BLaER1 treated with 17β-estradiol and CSF1 and Interleukin-3, amounts not matched to agents 10 nM and 100 nM (cell line): ENCODE data around the gene PPP1R14D.

Source experiments
- H3K27ac ChIP-seq, 11 experiments: shearing (Covaris generic); formaldehyde crosslinking; 2 replicates each; pipeline ENCODE4 v1.8.1; 2022
- H3K27me3 ChIP-seq, 11 experiments: shearing (Covaris generic); formaldehyde crosslinking; 2 replicates each; pipeline ENCODE4 v1.8.1; 2022
- H3K36me3 ChIP-seq, 11 experiments: shearing (Covaris generic); formaldehyde crosslinking; 2 replicates each; pipeline ENCODE4 v1.8.1; 2022
- H3K4me1 ChIP-seq, 10 experiments: shearing (Covaris generic); formaldehyde crosslinking; 2 replicates each; pipeline ENCODE4 v1.8.1; 2022
- H3K4me2 ChIP-seq, 11 experiments: shearing (Covaris generic); formaldehyde crosslinking; 2 replicates each; pipeline ENCODE4 v1.8.1; 2022
- H3K4me3 ChIP-seq, 10 experiments: shearing (Covaris generic); formaldehyde crosslinking; 2 replicates each; pipeline ENCODE4 v1.8.1; 2022
- H3K9ac ChIP-seq, 11 experiments: shearing (Covaris generic); formaldehyde crosslinking; 2 replicates each; pipeline ENCODE4 v1.8.1; 2022
- H3K9me3 ChIP-seq, 11 experiments: shearing (Covaris generic); formaldehyde crosslinking; replicated peaks in 1 of 11; 2 replicates each; pipeline ENCODE4 v1.8.1; 2022
- H4K20me1 ChIP-seq, 11 experiments: shearing (Covaris generic); formaldehyde crosslinking; 2 replicates each; pipeline ENCODE4 v1.8.1; 2022
- Cebpa-rat ChIP-seq, 11 experiments: shearing (Covaris generic); IDR thresholded peaks; 2 replicates each; pipeline ENCODE4 v1.8.1; 2022

Gene PPP1R14D

DNA sequence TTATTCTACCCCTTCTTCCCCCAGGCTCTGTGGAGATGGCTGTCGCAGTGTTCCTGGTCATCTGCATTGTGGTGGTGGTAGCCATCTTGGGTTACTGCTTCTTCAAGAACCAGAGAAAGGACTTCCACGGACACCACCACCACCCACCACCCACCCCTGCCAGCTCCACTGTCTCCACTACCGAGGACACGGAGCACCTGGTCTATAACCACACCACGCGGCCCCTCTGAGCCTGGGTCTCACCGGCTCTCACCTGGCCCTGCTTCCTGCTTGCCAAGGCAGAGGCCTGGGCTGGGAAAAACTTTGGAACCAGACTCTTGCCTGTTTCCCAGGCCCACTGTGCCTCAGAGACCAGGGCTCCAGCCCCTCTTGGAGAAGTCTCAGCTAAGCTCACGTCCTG is 28.2 kb upstream of the PPP1R14D start:
- H3K9me3 ChIP-seq, result no peaks in the 10 kb centered on the region
- H3K4me1 ChIP-seq, result peaks cover 0 to 53% (median 24%) of the 10 kb centered on the region in 10 experiments; a peak in 12 of 20 replicates
- no peaks in the 10 kb centered on the region for H3K27me3 ChIP-seq
- H3K4me2 ChIP-seq, result peak overlapping the region in 4 of 11 experiments; percentile 30 to 78 (median 54); a peak in 6 of 22 replicates
- peaks cover 52 to 65% (median 59%) of the 10 kb centered on the region in 11 experiments for H3K36me3 ChIP-seq
- H3K4me3 ChIP-seq, result no peak overlapping the region
- peak overlapping the region in 6 of 11 experiments; percentile 26 to 57 (median 35); a peak in 5 of 22 replicates for H3K9ac ChIP-seq
- peaks cover 0 to 31% (median 0%) of the 10 kb centered on the region in 11 experiments; a peak in 7 of 22 replicates for H4K20me1 ChIP-seq
- H3K27ac ChIP-seq, result peak overlapping the region in 6 of 11 experiments; percentile 2 to 49 (median 24); a peak in 7 of 22 replicates
- no peak for TF ChIP-seq Cebpa-rat (IDR thresholded peaks at IDR 0.05)

- peaks cover 55 to 75% (median 68%) of the 10 kb centered on the region in 11 experiments for H3K36me3 ChIP-seq
- peaks cover 0 to 43% (median 17%) of the 10 kb centered on the region in 10 experiments; a peak in 12 of 20 replicates for H3K4me1 ChIP-seq
- H4K20me1 ChIP-seq, result peaks cover 0 to 38% (median under 1%) of the 10 kb centered on the region in 11 experiments; a peak in 8 of 22 replicates
- no peak overlapping the region for H3K4me2 ChIP-seq
- no peak for TF ChIP-seq Cebpa-rat (IDR thresholded peaks at IDR 0.05)
- no peaks in the 10 kb centered on the region for H3K27me3 ChIP-seq
- no peak overlapping the region for H3K9ac ChIP-seq
- H3K9me3 ChIP-seq, result no peaks in the 10 kb centered on the region
- no peak overlapping the region for H3K4me3 ChIP-seq
- peak overlapping the region in 1 of 11 experiments; percentile 1; a peak in 1 of 22 replicates for H3K27ac ChIP-seq
Measured at GRCh38 chr15:40855706-40856234, 27.3 kb upstream of the PPP1R14D start.

DNA sequence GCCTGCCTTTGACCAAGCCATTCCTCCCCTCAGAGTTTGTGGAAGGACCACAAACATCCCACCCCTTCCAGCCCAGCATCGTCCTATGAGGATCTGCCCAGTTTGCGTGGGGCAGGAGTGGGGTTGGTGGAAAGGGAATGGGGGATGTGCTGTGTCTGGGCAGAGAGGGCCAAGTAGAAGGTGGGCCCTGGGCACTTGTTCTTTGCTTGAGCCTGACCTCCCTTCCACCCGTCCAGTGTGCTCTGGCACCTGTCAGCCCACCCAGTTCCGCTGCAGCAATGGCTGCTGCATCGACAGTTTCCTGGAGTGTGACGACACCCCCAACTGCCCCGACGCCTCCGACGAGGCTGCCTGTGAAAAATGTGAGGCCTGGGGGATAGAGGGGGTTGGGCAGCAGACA is 25.7 kb upstream of the PPP1R14D start:
- Histone ChIP-seq H3K4me3 (no peak overlapping the region), H3K4me1 (peaks cover 0 to 27% (median 5%) of the 10 kb centered on the region in 10 experiments; a peak in 10 of 20 replicates), H4K20me1 (peaks cover 0 to 43% (median 6%) of the 10 kb centered on the region in 11 experiments; a peak in 9 of 22 replicates), H3K9me3 (no peaks in the 10 kb centered on the region), H3K36me3 (peaks cover 66 to 91% (median 84%) of the 10 kb centered on the region in 11 experiments), H3K9ac (no peak overlapping the region), H3K27me3 (no peaks in the 10 kb centered on the region), H3K27ac (no peak overlapping the region), H3K4me2 (no peak overlapping the region)
- no peak for TF ChIP-seq Cebpa-rat (IDR thresholded peaks at IDR 0.05)

DNA sequence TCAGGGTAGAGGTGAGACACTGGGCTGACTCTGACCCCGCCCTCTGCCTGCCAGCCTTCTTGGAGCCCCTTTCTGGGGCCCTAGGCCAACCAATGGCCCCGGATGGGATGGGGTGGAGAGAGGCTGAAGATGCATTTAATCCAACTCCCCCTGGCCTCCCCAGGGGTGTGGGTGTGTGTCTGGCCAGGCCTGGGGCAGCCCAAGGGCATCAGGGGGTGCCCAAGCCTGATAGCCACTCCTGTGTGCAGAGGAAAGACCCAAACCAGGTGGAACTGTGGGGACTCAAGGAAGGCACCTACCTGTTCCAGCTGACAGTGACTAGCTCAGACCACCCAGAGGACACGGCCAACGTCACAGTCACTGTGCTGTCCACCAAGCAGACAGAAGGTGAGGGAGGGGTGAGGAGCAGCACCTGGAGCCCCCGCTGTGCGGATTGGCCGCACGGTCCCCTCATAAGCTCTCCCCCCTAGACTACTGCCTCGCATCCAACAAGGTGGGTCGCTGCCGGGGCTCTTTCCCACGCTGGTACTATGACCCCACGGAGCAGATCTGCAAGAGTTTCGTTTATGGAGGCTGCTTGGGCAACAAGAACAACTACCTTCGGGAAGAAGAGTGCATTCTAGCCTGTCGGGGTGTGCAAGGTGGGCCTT is 24.9 kb upstream of the PPP1R14D start:
- H4K20me1 ChIP-seq, result peaks cover 0 to 43% (median 6%) of the 10 kb centered on the region in 11 experiments; a peak in 9 of 22 replicates
- no peak overlapping the region for H3K27ac ChIP-seq
- H3K4me2 ChIP-seq, result no peak overlapping the region
- H3K9me3 ChIP-seq, result no peaks in the 10 kb centered on the region
- no peak for TF ChIP-seq Cebpa-rat (IDR thresholded peaks at IDR 0.05)
- no peak overlapping the region for H3K4me3 ChIP-seq
- peaks cover 66 to 88% (median 81%) of the 10 kb centered on the region in 11 experiments for H3K36me3 ChIP-seq
- H3K9ac ChIP-seq, result peak overlapping the region in 2 of 11 experiments; percentile 5 to 9; a peak in 5 of 22 replicates
- H3K4me1 ChIP-seq, result peaks cover 0 to 29% (median 2%) of the 10 kb centered on the region in 10 experiments; a peak in 11 of 20 replicates
- no peaks in the 10 kb centered on the region for H3K27me3 ChIP-seq

DNA sequence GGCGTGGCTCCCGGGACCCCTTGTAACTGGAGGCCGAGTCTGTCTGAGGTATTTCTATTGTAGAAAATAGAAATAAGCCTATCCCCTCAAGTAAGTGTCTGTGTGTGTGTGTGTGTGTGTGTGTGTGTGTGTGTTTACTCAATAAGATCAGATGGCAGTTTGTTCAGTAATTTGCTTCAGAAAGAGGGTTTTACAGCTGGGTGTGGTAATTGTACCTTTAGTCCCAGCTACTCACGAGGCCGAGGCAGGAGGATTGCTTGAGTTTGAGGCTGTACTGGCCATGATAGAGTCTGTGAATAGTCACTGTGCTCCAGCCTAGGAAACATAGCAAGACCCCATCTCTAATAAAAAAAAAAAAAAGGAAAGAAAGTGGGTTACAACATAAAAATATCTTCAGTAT is 24.0 kb upstream of the PPP1R14D start:
- Histone ChIP-seq H4K20me1 (peaks cover 0 to 50% (median 13%) of the 10 kb centered on the region in 11 experiments; a peak in 13 of 22 replicates), H3K4me1 (peaks cover 7 to 31% (median 11%) of the 10 kb centered on the region in 10 experiments), H3K36me3 (peaks cover 66 to 85% (median 81%) of the 10 kb centered on the region in 11 experiments), H3K9me3 (no peaks in the 10 kb centered on the region), H3K4me3 (no peak overlapping the region), H3K27me3 (no peaks in the 10 kb centered on the region), H3K4me2 (no peak overlapping the region), H3K9ac (peak overlapping the region in 2 of 11 experiments; percentile 9 to 13; a peak in 2 of 22 replicates), H3K27ac (no peak overlapping the region)
- no peak for TF ChIP-seq Cebpa-rat (IDR thresholded peaks at IDR 0.05)

DNA sequence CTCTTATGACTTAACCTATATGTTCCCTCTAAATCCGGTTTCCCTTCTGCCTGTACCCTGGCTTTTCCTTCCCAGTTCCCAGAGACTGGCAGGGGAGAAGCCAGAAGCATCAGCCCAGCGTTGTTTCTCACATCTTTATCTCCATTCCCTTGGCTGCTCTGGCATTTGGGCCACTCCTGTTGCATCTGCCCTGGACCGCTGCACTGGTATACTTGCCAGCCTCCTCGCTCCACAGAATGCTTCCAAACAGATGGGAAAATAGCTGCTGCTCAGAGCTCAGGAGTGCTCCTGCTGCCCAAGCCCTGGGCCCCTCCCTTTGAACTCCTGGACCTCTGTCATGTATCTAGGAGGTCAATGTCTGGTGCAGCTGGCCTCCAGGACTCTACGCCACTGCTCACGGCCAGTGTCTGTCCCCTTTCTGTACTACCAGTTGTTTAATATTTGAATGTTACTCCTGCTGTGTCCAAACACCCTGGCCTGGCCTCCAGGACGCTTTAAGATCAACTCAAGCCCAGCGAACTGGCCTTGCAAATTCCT is 22.1 kb upstream of the PPP1R14D start:
- no peak overlapping the region for H3K9ac ChIP-seq
- H4K20me1 ChIP-seq, result peaks cover 0 to 37% (median 17%) of the 10 kb centered on the region in 11 experiments; a peak in 13 of 22 replicates
- peaks cover 26 to 33% (median 28%) of the 10 kb centered on the region in 10 experiments for H3K4me1 ChIP-seq
- no peak for TF ChIP-seq Cebpa-rat (IDR thresholded peaks at IDR 0.05)
- peaks cover 52 to 69% (median 63%) of the 10 kb centered on the region in 11 experiments for H3K36me3 ChIP-seq
- no peak overlapping the region for H3K27ac ChIP-seq
- no peaks in the 10 kb centered on the region for H3K9me3 ChIP-seq
- H3K27me3 ChIP-seq, result no peaks in the 10 kb centered on the region
- H3K4me3 ChIP-seq, result no peak overlapping the region
- no peak overlapping the region for H3K4me2 ChIP-seq

DNA sequence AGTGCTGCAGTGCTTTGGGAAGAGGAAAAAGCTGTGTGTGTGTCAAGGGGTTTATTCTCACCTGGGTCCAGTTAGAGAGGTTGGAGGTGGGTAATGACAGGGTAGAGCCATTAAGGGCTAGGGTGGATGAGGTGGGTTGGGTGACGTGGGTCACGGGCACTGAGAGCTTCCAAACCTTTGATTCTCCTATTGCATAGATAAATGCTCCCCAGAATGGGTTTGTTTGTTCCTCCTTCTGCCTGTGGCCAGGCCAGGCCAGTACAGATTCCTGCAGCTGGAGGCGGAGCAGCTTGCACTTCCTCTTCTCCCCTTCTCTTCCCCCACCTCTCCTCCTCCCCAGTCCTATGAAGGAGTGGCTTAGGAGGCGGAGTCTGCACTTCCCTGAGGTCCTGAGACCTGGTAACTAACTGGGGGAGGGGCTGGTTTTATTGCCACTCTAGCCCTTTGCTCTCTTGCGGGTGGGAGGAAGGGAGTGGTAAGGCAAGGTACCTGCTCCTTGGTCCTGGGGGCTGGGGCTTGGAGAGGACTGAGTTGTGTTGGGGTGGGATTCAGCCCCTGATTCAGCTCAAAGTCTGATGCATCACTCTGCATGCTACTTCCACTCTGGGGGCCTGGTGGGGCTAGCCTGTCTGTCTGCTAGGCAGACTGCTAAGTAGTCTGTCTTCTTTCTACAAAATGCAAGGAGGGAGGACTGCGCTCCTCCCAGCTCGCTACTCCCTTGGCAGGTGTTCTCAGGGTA is 18.9 kb upstream of the PPP1R14D start:
- TF ChIP-seq Cebpa-rat (IDR thresholded peaks at IDR 0.05), result no peak
- Histone ChIP-seq H3K9me3 (no peaks in the 10 kb centered on the region), H4K20me1 (peaks cover 0 to 32% (median 12%) of the 10 kb centered on the region in 11 experiments; a peak in 13 of 22 replicates), H3K27me3 (peaks cover 0 to 6% (median 0%) of the 10 kb centered on the region in 11 experiments; a peak in 5 of 22 replicates), H3K4me3 (peak overlapping the region; percentile 8 to 96 (median 90); a peak in 17 of 20 replicates), H3K4me1 (peaks cover 35 to 49% (median 44%) of the 10 kb centered on the region in 10 experiments), H3K9ac (peak overlapping the region; percentile 48 to 89 (median 84); a peak in 21 of 22 replicates), H3K4me2 (peak overlapping the region; percentile 77 to 100 (median 95)), H3K36me3 (peaks cover 20 to 37% (median 31%) of the 10 kb centered on the region in 11 experiments), H3K27ac (peak overlapping the region in 10 of 11 experiments; percentile 55 to 82 (median 75); a peak in 20 of 22 replicates)

DNA sequence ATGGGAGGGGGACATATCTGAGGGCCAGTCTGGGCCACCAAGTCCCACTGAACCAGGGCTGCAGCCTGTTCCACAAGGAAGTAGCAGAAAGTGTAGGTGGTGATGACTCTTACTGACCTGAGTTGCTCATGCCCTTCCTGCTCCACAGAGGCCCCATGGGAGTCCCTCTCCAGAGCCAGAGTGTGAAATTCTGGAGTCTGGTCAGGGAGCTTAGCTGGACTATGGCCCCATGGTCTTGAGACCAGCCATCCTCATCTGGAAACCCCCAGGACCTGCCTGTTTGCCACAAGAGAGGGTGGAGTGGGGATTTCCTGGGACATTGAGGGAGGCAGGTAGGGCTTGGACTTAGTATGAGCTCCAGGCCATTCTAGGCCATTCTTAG is 18.3 kb upstream of the PPP1R14D start:
- Histone ChIP-seq H3K27ac (peak overlapping the region; percentile 4 to 82 (median 75); a peak in 20 of 22 replicates), H3K9ac (peak overlapping the region; percentile 48 to 89 (median 84); a peak in 21 of 22 replicates)

More for the DNA sequence above, 18.3 kb upstream of the PPP1R14D start:
- peak overlapping the region; percentile 77 to 100 (median 95) for H3K4me2 ChIP-seq
- peaks cover 35 to 49% (median 44%) of the 10 kb centered on the region in 10 experiments for H3K4me1 ChIP-seq
- peak overlapping the region; percentile 8 to 96 (median 90); a peak in 17 of 20 replicates for H3K4me3 ChIP-seq
- H4K20me1 ChIP-seq, result peaks cover 0 to 32% (median 12%) of the 10 kb centered on the region in 11 experiments; a peak in 13 of 22 replicates
- H3K9me3 ChIP-seq, result no peaks in the 10 kb centered on the region
- peaks cover 0 to 6% (median 0%) of the 10 kb centered on the region in 11 experiments; a peak in 5 of 22 replicates for H3K27me3 ChIP-seq
- TF ChIP-seq Cebpa-rat (IDR thresholded peaks at IDR 0.05), result no peak
- peaks cover 14 to 31% (median 26%) of the 10 kb centered on the region in 11 experiments for H3K36me3 ChIP-seq
